K562 (cell line): ENCODE results near the gene ZNF335. TPM values are rescaled to one million over a fixed set of nuclear protein-coding genes. Genes with fewer than 3 reads are reported as not detected.
A peak's percentile ranks its signal among the peaks of the same experiment; 100 is the strongest.

Experiments used
- ASH1L ChIP-seq: fragments of 450-650 bp; IDR thresholded peaks from 2 replicates; pipeline ENCODE4 v1.6.1; 2018; ENCODE audit warnings: borderline replicate concordance, mild to moderate bottlenecking, low read depth; ENCODE audit not compliant: partially characterized antibody
- CGGBP1 ChIP-seq: fragments of 250-450 bp; sonication (Bioruptor Pico); IDR thresholded peaks from 2 replicates; pipeline ENCODE4 v1.9.0; 2021; ENCODE audit warnings: mild to moderate bottlenecking
- CHAMP1 ChIP-seq: fragments of 450-650 bp; IDR thresholded peaks from 2 replicates; pipeline ENCODE4 v1.6.1; 2016; ENCODE audit warnings: mild to moderate bottlenecking
- ELF1 ChIP-seq: fragments of 200-800 bp; sonication (Bioruptor generic); IDR thresholded peaks from 2 replicates; pipeline ENCODE4 v1.6.1; 2016; ENCODE audit warnings: missing genetic modification characterization, missing compliant biosample characterization
- KAT2B ChIP-seq: IDR thresholded peaks from one replicate; pipeline ENCODE4 v1.6.1; 2012; ENCODE audit warnings: low read depth, mild to moderate bottlenecking, control low read depth, inconsistent platforms, low read length, moderate library complexity
- KLF6 ChIP-seq: fragments of 250-450 bp; sonication (Bioruptor Pico); IDR thresholded peaks from 2 replicates; pipeline ENCODE4 v1.4.0; 2020; ENCODE audit warnings: mild to moderate bottlenecking, moderate library complexity, borderline replicate concordance
- MECOM ChIP-seq: fragments of 250-450 bp; sonication (Bioruptor Pico); IDR thresholded peaks from 2 replicates; pipeline ENCODE4 v1.8.0; 2022; ENCODE audit warnings: inconsistent platforms
- NCOA2 ChIP-seq, 2 experiments: fragments of 450-650 bp; IDR thresholded peaks; 2 replicates each; pipeline ENCODE4 v1.6.1; 2018; ENCODE audit warnings: mild to moderate bottlenecking in 2 of 2, moderate library complexity in 1 of 2; ENCODE audit not compliant: partially characterized antibody in 2 of 2
- NFIC ChIP-seq: fragments of 450-650 bp; IDR thresholded peaks from 2 replicates; pipeline ENCODE4 v1.6.1; 2017; ENCODE audit warnings: mild to moderate bottlenecking, inconsistent platforms
- PRPF4 ChIP-seq: fragments of 200-400 bp; formaldehyde crosslinking; IDR thresholded peaks from one replicate; pipeline ENCODE4 v1.6.1; 2017; ENCODE audit warnings: low read length, low read depth, mild to moderate bottlenecking; ENCODE audit not compliant: insufficient read depth, poor library complexity, severe bottlenecking
- RFX1 ChIP-seq: fragments of 450-650 bp; IDR thresholded peaks from 2 replicates; pipeline ENCODE4 v1.6.1; 2016; ENCODE audit warnings: mild to moderate bottlenecking, moderate library complexity
- SMARCB1 ChIP-seq: IDR thresholded peaks from 2 replicates; pipeline ENCODE4 v1.6.1; 2011; ENCODE audit warnings: improper control_type of control experiment, low read depth; ENCODE audit not compliant: insufficient read length
- TFAM ChIP-seq: fragments of 250-450 bp; sonication (Bioruptor Pico); conservative IDR thresholded peaks from 2 replicates; pipeline ENCODE4 v1.5.0; 2021; ENCODE audit warnings: mild to moderate bottlenecking, moderate library complexity
- ZKSCAN8 ChIP-seq: fragments of 200-800 bp; sonication (Bioruptor generic); IDR thresholded peaks from 2 replicates; pipeline ENCODE4 v1.6.1; 2016; ENCODE audit warnings: missing genetic modification characterization, missing compliant biosample characterization
- ZNF263 ChIP-seq: sonication (generic); formaldehyde crosslinking; IDR thresholded peaks from 2 replicates; pipeline ENCODE4 v1.8.0; 2022; ENCODE audit warnings: mild to moderate bottlenecking, missing genetic modification reagents, borderline replicate concordance
- ZNF707 ChIP-seq: fragments of 250-450 bp; sonication (Bioruptor Pico); conservative IDR thresholded peaks from 2 replicates; pipeline ENCODE4 v1.8.0; 2022; ENCODE audit warnings: inconsistent platforms, mild to moderate bottlenecking, moderate library complexity
- ZNF79 ChIP-seq: fragments of 250-450 bp; sonication (Bioruptor Pico); IDR thresholded peaks from 2 replicates; pipeline ENCODE4 v1.4.0; 2020; ENCODE audit warnings: low read depth, mild to moderate bottlenecking, moderate library complexity
- polyA plus RNA-seq, 8 experiments: library from polyadenylated mRNA; depleted of rRNA in 4 of 8; stranded (reverse) in 5 of 8; unstranded in 3 of 8; fragments of >200 nt; fragmentation: Nextera tagmentation in 2 of 8; fragmentation: Illumina TruSeq in 1 of 8; extraction: Ambion mirVana in 2 of 8; extraction: Trizol in 1 of 8; gene quantifications; 2 replicates each; pipeline versions ENCODE4 v1.2.1 to v1.2.3, GENCODE V29; 2011 to 2014; ENCODE audit warnings: inconsistent platforms in 1 of 8, missing spikeins in 1 of 8
- total RNA-seq, 7 experiments: library from RNA; depleted of rRNA in 6 of 7; stranded (reverse); fragments of >200 nt in 6 of 7; fragmentation: Illumina TruSeq in 2 of 7; extraction: Trizol in 2 of 7; gene quantifications; 2 replicates each; pipeline versions ENCODE4 v1.2.1 to v1.2.3, GENCODE V29; 2011 to 2021; ENCODE audit warnings: low replicate concordance in 1 of 7
- TF ChIP-seq, protein P1 (sequence below): fragments of 250-450 bp; sonication (Bioruptor Pico); IDR thresholded peaks from 2 replicates; pipeline ENCODE4 v1.8.0; 2022; ENCODE audit warnings: inconsistent platforms, mild to moderate bottlenecking, moderate library complexity, borderline replicate concordance
- TF ChIP-seq, protein P2 (sequence below): fragments of 450-650 bp; IDR thresholded peaks from 2 replicates; pipeline ENCODE4 v1.6.1; 2018; ENCODE audit not compliant: partially characterized antibody

Gene ZNF335
- total and polyA plus RNA-seq, 9 of the 15 experiments (the other 6 are each of a cell fraction or from before 2014, with no cell fraction given) = 0.39 to 16.0 (median 7.6) TPM

DNA sequence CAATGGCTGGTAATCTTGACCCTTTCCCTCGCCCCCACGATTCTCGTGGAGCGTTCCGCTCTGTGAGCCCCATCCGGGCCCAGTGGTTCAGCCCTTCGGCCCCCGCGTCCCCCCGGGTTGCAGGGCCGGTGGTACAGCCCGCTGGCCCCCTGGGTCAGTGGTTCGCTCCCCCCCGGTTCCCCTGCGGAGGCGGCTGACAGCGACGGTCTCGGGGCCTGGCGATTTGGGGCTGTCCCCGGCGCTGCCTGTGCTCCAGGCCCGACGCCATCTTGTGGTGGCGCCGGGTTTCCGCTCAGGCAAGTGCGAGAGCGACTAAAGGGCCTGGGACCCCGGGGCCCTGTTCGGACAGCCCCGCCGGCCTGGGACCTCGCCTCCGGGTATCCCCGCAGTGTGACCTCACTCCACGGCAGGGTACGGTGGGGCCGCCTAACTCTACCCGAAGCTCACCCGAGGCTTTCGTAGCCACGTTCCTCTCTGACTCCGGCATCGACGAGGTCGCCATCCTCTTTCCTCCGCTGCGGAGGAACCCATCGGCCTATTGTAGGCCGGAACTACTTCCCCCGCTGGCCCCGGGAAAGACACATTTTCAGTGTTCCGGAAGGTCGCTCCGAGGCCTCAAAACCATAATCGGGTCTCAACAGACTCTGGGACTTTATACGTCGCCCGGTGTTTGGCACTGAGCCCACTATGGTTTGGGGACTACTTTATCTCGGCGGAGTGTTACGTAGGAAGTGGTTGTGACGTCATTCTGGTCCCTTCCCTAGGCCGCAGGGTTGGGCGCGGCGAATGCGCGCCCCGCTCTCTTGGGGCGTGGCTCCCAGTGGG is at the start of gene ZNF335 (continued):
- TF ChIP-seq RFX1 = no peak
- TF ChIP-seq KAT2B = no peak
- TF ChIP-seq SMARCB1 = no peak
- TF ChIP-seq, protein P1, sequence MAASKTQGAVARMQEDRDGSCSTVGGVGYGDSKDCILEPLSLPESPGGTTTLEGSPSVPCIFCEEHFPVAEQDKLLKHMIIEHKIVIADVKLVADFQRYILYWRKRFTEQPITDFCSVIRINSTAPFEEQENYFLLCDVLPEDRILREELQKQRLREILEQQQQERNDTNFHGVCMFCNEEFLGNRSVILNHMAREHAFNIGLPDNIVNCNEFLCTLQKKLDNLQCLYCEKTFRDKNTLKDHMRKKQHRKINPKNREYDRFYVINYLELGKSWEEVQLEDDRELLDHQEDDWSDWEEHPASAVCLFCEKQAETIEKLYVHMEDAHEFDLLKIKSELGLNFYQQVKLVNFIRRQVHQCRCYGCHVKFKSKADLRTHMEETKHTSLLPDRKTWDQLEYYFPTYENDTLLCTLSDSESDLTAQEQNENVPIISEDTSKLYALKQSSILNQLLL (CRISPR knock-in tag) = no peak
- 0 out of 2 replicates have a peak, but pooled peaks have one; percentile 15 for TF ChIP-seq KLF6 (CRISPR knock-in tag)
- no peak for TF ChIP-seq PRPF4
- TF ChIP-seq ELF1 = peak; percentile 94
- TF ChIP-seq, protein P2, sequence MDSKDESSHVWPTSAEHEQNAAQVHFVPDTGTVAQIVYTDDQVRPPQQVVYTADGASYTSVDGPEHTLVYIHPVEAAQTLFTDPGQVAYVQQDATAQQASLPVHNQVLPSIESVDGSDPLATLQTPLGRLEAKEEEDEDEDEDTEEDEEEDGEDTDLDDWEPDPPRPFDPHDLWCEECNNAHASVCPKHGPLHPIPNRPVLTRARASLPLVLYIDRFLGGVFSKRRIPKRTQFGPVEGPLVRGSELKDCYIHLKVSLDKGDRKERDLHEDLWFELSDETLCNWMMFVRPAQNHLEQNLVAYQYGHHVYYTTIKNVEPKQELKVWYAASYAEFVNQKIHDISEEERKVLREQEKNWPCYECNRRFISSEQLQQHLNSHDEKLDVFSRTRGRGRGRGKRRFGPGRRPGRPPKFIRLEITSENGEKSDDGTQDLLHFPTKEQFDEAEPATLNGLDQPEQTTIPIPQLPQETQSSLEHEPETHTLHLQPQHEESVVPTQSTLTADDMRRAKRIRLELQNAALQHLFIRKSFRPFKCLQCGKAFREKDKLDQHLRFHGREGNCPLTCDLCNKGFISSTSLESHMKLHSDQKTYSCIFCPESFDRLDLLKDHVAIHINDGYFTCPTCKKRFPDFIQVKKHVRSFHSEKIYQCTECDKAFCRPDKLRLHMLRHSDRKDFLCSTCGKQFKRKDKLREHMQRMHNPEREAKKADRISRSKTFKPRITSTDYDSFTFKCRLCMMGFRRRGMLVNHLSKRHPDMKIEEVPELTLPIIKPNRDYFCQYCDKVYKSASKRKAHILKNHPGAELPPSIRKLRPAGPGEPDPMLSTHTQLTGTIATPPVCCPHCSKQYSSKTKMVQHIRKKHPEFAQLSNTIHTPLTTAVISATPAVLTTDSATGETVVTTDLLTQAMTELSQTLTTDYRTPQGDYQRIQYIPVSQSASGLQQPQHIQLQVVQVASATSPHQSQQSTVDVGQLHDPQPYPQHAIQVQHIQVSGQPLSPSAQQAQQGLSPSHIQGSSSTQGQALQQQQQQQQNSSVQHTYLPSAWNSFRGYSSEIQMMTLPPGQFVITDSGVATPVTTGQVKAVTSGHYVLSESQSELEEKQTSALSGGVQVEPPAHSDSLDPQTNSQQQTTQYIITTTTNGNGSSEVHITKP = peak; percentile 100
- TF ChIP-seq MECOM = peak; percentile 90
- TF ChIP-seq ZNF263 (CRISPR knock-in tag) = 0 out of 2 replicates have a peak, but pooled peaks have one; percentile 25
- peak; percentile 65 for TF ChIP-seq ASH1L
- no peak for TF ChIP-seq CGGBP1 (CRISPR knock-in tag)
- no peak for TF ChIP-seq ZKSCAN8
- peak; percentile 88 for TF ChIP-seq NFIC
- no peak for TF ChIP-seq TFAM (CRISPR knock-in tag)
- peak; percentile 38; the same call in 1 of the 2 replicates for TF ChIP-seq ZNF707
- peak in 1 of 2 experiments; percentile 100 for TF ChIP-seq NCOA2 (IDR thresholded peaks at IDR 0.05; ENCODE audit: partially characterized antibody in 2 of 2)
- TF ChIP-seq CHAMP1 = peak; percentile 65; the same call in 1 of the 2 replicates
- no peak for TF ChIP-seq ZNF79 (CRISPR knock-in tag)
